MM.1S (cell line): ENCODE results near the gene CHERP.
"Not testable (repeated sequence)": the region's sequence is repeated elsewhere in the genome, so short reads cannot be mapped to it uniquely, and the experiment has no call there.

Source experiments
- DNase-seq: peaks from one replicate; pipeline ENCODE4 v3.0.0-alpha.2; 2015
- H2AFZ ChIP-seq: fragments of 300-600 bp; sonication (generic); 2 replicates; pipeline ENCODE4 v1.6.0; 2016; ENCODE audit warnings: antibody characterized with exemption, low read length
- H3F3A ChIP-seq: fragments of 300-600 bp; sonication (generic); 2 replicates; pipeline ENCODE4 v1.6.1; 2016; ENCODE audit warnings: mild to moderate bottlenecking, antibody characterized with exemption, low read length, moderate library complexity, mixed read lengths; ENCODE audit not compliant: insufficient read depth
- H3K27ac ChIP-seq: fragments of 300-600 bp; sonication (generic); 2 replicates; pipeline ENCODE4 v1.5.1; 2016; ENCODE audit warnings: mild to moderate bottlenecking, low read length
- H3K27me3 ChIP-seq: fragments of 300-600 bp; sonication (generic); replicated peaks from 2 replicates; pipeline ENCODE4 v1.6.0; 2016; ENCODE audit warnings: low read length; ENCODE audit not compliant: insufficient read depth
- H3K36me3 ChIP-seq: fragments of 300-600 bp; sonication (generic); replicated peaks from 2 replicates; pipeline ENCODE4 v1.6.1; 2016; ENCODE audit warnings: mild to moderate bottlenecking, low read length, mixed read lengths; ENCODE audit not compliant: insufficient read depth
- H3K4me1 ChIP-seq: fragments of 300-600 bp; sonication (generic); 2 replicates; pipeline ENCODE4 v1.6.1; 2016; ENCODE audit warnings: low read length, mixed read lengths
- H3K4me2 ChIP-seq: fragments of 300-600 bp; sonication (generic); 2 replicates; pipeline ENCODE4 v1.6.0; 2016; ENCODE audit warnings: low read depth, low read length
- H3K4me3 ChIP-seq: fragments of 300-600 bp; sonication (generic); 2 replicates; pipeline ENCODE4 v1.5.1; 2016; ENCODE audit warnings: low read length, mixed read lengths
- H3K79me2 ChIP-seq: fragments of 300-600 bp; sonication (generic); 2 replicates; pipeline ENCODE4 v1.6.1; 2016; ENCODE audit warnings: mixed run types, low read length, mixed read lengths
- H3K9ac ChIP-seq: fragments of 300-600 bp; sonication (generic); 2 replicates; pipeline ENCODE4 v1.6.1; 2016; ENCODE audit warnings: low read length, mixed read lengths
- H3K9me2 ChIP-seq: fragments of 300-600 bp; sonication (generic); replicated peaks from 2 replicates; pipeline ENCODE4 v1.6.1; 2016; ENCODE audit warnings: mild to moderate bottlenecking, low read length, mixed read lengths; ENCODE audit not compliant: insufficient read depth
- H3K9me3 ChIP-seq: fragments of 300-600 bp; sonication (generic); replicated peaks from 2 replicates; pipeline ENCODE4 v1.6.1; 2016; ENCODE audit warnings: mild to moderate bottlenecking, low read length, mixed read lengths; ENCODE audit not compliant: insufficient read depth
- H4K20me1 ChIP-seq: fragments of 300-600 bp; sonication (generic); 2 replicates; pipeline ENCODE4 v1.6.1; 2016; ENCODE audit warnings: mild to moderate bottlenecking, low read length, moderate library complexity, mixed read lengths; ENCODE audit not compliant: insufficient read depth
- CTCF ChIP-seq: fragments of 300-600 bp; sonication (generic); IDR thresholded peaks from 2 replicates; pipeline ENCODE4 v1.5.1; 2016; ENCODE audit warnings: antibody characterized with exemption, low read length, mixed read lengths
- EZH2 ChIP-seq: fragments of 300-600 bp; sonication (generic); optimal IDR thresholded peaks from 2 replicates; pipeline ENCODE3; 2017; ENCODE audit warnings: low read depth, mild to moderate bottlenecking, antibody characterized with exemption, low read length, mixed read lengths
- EZH2phosphoT487 ChIP-seq: fragments of 300-600 bp; sonication (generic); IDR thresholded peaks from 2 replicates; pipeline ENCODE4 v1.6.1; 2018; ENCODE audit warnings: antibody characterized with exemption, low read length

CHERP gene

GRCh38 chr19:16496613-16496983 lies 45.6 kb downstream of the CHERP start:
- Histone ChIP-seq H3K4me2 (peak overlapping the region; percentile 80), H2AFZ (peak overlapping the region; percentile 92), H3K27ac (no peak overlapping the region), H3K9ac (peak overlapping the region; percentile 45; the same call in 1 of the 2 replicates), H3K9me3 (no peaks in the 10 kb centered on the region), H3K79me2 (peaks cover 4% of the 10 kb centered on the region; the same call in 1 of the 2 replicates), H3K9me2 (no peaks in the 10 kb centered on the region), H4K20me1 (no peaks in the 10 kb centered on the region), H3F3A (no peaks in the 10 kb centered on the region), H3K27me3 (no peaks in the 10 kb centered on the region), H3K36me3 (no peaks in the 10 kb centered on the region), H3K4me3 (peak overlapping the region; percentile 74), H3K4me1 (0 out of 2 replicates have a peak, but pooled peaks cover 3% of the 10 kb centered on the region)
- DNase-seq, result no peak
- TF ChIP-seq EZH2phosphoT487 (no peak), EZH2 (no peak), CTCF (no peak)

GRCh38 chr19:16495982-16496612 lies 46.1 kb downstream of the CHERP start, which contains the start of the genes C19orf44 and CALR3:
Gene C19orf44 (plus strand): TSS chr19:16496394. CDS start chr19:16500793, 4,399 bp downstream.
Gene CALR3 (minus strand): TSS chr19:16496167. CDS start chr19:16496129, 38 bp downstream.
- H3K4me1 ChIP-seq, result 0 out of 2 replicates have a peak, but pooled peaks cover 3% of the 10 kb centered on the region

GRCh38 chr19:16486476-16486875 lies 55.8 kb downstream of the CHERP start:
- H3K27me3 ChIP-seq, H3K36me3 ChIP-seq, H3K79me2 ChIP-seq, H3K4me2 ChIP-seq, H2AFZ ChIP-seq, H3F3A ChIP-seq, H3K4me3 ChIP-seq, H3K9me2 ChIP-seq, H3K4me1 ChIP-seq, H3K9me3 ChIP-seq, H4K20me1 ChIP-seq, H3K9ac ChIP-seq, DNase-seq, H3K27ac ChIP-seq: not testable (repeated sequence)

More at GRCh38 chr19:16495982-16496612, 46.1 kb downstream of the CHERP start, which contains the start of the genes C19orf44 and CALR3:
- no peaks in the 10 kb centered on the region for H3K9me2 ChIP-seq
- no peaks in the 10 kb centered on the region for H3K36me3 ChIP-seq
- DNase-seq, result peak; percentile 99
- no peak for TF ChIP-seq EZH2
- no peak for TF ChIP-seq EZH2phosphoT487
- no peak for TF ChIP-seq CTCF
- no peaks in the 10 kb centered on the region for H3K9me3 ChIP-seq
- H3K27me3 ChIP-seq, result no peaks in the 10 kb centered on the region
- H3K4me2 ChIP-seq, result peak within 1 kb of the TSS; percentile 80
- H3K9ac ChIP-seq, result peak within 1 kb of the TSS; percentile 45; the same call in 1 of the 2 replicates
- H3K27ac ChIP-seq, result no peak within 1 kb of the TSS
- H4K20me1 ChIP-seq, result no peaks in the 10 kb centered on the region
- H3K4me3 ChIP-seq, result peak within 1 kb of the TSS; percentile 74
- H3K79me2 ChIP-seq, result peaks cover 4% of the 10 kb centered on the region; the same call in 1 of the 2 replicates
- H2AFZ ChIP-seq, result peak within 1 kb of the TSS; percentile 94
- H3F3A ChIP-seq, result no peaks in the 10 kb centered on the region

- Histone ChIP-seq H3K79me2 (no peaks in the 10 kb centered on the region), H3K9ac (no peak overlapping the region), H3K27ac (no peak overlapping the region), H4K20me1 (no peaks in the 10 kb centered on the region), H3F3A (no peaks in the 10 kb centered on the region), H3K27me3 (no peaks in the 10 kb centered on the region), H3K4me1 (no peaks in the 10 kb centered on the region), H3K9me2 (no peaks in the 10 kb centered on the region), H3K4me3 (no peak overlapping the region), H2AFZ (no peak overlapping the region), H3K9me3 (no peaks in the 10 kb centered on the region), H3K36me3 (no peaks in the 10 kb centered on the region), H3K4me2 (no peak overlapping the region)
- TF ChIP-seq EZH2phosphoT487 (no peak), CTCF (no peak), EZH2 (no peak)
- no peak for DNase-seq
These were observed 59.5 kb downstream of the CHERP start for GRCh38 chr19:16482745-16483144.
